GM19035 (cell line): ENCODE data around the gene ZFPM1.

Experiments used
- ATAC-seq: cut with Tn5 transposase; IDR thresholded peaks from one replicate; pipeline ENCODE4 v1.9.1; 2021; ENCODE audit not compliant: unreplicated experiment

Gene ZFPM1

DNA sequence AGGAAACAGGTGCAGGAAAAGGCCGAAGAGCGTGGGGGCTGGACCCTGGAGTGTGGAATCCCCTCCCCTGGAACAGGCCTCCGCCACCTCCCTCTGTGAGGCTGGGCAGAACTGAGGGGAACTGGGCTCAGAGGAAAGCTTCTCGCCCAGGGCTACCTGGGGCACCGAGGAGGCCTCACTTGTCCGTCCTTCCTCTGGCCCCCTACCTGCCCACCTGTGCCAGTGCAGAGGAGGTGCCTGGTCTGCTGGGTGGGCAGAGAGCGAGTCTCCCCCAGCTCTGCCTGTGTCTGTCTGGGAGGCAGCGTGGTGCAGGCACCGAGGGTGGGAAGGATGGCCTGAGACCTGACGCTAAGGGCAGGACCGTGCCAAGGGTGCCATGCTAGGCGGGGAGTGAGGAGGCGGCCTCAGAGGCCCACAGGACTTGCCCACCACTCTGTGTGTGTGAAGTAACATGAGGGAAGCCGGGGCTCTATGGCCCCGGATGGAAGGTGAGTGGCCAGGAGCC lies 42.2 kb downstream of the ZFPM1 start:
- ATAC-seq = no peak

DNA sequence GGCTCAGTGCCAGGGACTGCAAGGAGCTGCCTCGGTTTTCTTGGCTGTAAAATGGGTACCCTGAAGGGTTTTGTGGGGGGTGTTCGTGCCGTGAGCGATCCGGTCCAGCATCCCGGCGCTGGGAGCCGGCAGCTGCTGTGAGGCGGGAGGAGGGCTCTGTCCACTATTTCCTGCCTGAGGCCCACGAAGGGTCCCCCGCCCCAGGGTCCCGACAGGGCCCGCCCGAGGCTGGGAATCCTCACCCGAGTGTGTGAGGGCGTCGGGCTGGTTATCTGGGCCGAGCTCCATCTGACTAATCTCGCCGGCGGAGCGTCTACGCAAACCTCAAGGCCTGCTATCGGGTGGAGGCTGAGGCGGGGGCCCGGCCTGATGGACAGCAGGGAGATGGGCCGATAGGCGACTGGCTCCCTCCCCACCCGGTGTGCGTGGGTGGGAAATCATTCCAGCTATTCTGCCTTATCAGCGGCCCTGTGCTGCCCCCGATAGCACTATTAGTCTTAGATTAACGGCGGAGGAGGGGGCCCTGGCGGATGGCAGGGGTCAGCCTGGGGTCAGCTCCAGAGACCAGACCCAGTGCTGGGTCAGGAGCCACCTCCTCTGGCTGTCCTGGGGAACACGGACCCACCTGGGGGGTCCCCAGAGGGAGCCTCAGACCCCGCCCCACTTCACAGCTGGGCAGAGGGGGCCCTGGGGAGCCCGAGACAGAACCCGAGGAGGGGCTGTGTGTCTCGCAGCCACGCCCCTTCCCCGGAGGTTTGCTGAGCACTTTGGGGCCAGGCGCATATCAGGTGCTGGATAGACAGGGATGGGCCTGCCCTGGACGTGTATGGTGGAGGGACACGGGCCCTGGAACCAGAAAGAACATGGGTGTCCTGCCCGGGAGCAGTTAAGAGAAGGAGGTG lies 44.7 kb downstream of the ZFPM1 start:
- no peak for ATAC-seq

GRCh38 chr16:88498576-88499208 lies 45.6 kb downstream of the ZFPM1 start:
- no peak for ATAC-seq

DNA sequence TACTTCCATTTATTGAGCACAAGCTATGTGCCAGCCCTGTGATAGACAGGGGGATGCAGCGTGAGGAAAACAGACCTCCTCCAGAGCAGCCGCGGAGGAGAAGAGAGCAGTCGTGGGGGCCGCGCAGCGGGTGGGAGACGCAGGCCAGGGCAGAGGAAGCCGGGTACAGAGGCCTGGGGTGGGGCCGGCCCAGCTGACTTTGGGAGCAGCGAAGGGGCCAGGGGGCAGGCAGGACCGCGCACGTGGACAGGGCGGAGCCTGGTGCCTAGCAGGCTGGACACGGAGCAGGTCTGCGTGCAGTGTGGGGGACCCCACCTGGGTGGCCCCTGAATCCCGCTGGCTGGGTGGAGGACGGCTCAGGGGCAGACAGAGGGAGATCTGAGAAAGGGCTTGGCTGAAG lies 46.2 kb downstream of the ZFPM1 start:
- ATAC-seq = no peak

DNA sequence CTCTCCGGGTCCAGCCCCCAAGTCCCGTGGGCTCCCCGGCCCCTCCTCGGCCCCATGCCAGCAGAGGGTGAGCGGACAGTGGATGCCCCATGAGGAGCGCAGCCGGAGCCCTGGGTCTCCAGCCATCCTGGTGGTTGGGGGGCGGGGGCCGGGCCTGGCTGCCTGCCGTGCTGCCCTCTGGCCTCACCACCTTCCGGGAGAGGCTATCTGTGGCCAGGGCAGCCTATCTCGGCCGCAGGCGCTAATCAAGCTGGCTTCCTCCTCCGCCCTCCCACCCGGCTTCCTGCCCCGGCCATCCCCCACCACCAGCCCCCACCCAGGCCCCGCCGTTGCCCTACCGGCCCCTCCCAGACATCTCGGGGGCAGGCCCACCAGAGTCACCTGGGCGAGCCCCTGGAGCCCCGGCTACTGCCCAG lies 46.8 kb downstream of the ZFPM1 start:
- no peak for ATAC-seq

- ATAC-seq = no peak
Measured at GRCh38 chr16:88500255-88500661, 47.2 kb downstream of the ZFPM1 start.

- ATAC-seq = no peak
Measured at GRCh38 chr16:88502371-88502770, 49.3 kb downstream of the ZFPM1 start.

DNA sequence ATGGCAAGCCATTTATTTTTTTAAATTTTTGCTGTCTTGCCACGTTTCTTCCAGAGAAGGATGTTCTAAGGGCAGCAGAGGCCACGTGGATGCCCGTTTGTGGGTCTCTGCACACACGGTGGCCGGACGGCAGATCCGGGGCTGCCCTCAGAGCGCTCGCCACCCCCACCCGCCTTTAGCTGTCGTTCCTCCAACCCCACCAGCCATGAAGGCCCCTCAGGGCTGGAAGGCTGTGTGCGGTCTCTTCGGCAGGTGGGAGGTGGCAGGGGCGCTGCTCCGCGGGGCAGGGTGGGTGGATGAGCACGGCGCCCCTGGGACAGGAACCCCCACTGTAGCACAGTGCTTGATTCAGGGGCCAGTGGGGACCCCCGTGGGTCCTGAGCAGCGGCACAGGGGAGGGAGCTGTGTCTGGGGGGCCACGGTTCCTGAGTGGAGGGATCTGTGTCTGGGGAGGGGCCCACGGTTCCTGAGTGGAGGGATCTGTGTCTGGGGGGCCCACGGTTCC lies 49.7 kb downstream of the ZFPM1 start:
- ATAC-seq = no peak

DNA sequence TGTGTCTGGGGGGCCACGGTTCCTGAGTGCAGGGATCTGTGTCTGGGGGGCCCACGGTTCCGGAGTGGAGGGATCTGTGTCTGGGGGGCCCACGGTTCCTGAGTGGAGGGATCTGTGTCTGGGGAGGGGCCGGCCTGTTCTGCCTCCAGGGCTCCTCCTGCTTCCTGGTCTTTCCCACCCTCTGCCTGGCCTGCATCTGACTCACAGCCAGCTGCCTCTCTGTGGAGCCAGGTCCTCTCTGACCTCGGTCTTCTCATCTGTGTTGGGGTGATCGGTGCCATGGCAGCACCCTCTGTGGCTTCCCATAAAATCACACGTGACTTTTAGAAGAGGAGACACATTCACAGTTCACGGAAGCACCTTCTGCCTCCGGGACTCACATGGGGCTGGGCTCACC lies 50.3 kb downstream of the ZFPM1 start:
- ATAC-seq = no peak

GRCh38 chr16:88503771-88504488 lies 50.9 kb downstream of the ZFPM1 start:
- ATAC-seq = no peak

DNA sequence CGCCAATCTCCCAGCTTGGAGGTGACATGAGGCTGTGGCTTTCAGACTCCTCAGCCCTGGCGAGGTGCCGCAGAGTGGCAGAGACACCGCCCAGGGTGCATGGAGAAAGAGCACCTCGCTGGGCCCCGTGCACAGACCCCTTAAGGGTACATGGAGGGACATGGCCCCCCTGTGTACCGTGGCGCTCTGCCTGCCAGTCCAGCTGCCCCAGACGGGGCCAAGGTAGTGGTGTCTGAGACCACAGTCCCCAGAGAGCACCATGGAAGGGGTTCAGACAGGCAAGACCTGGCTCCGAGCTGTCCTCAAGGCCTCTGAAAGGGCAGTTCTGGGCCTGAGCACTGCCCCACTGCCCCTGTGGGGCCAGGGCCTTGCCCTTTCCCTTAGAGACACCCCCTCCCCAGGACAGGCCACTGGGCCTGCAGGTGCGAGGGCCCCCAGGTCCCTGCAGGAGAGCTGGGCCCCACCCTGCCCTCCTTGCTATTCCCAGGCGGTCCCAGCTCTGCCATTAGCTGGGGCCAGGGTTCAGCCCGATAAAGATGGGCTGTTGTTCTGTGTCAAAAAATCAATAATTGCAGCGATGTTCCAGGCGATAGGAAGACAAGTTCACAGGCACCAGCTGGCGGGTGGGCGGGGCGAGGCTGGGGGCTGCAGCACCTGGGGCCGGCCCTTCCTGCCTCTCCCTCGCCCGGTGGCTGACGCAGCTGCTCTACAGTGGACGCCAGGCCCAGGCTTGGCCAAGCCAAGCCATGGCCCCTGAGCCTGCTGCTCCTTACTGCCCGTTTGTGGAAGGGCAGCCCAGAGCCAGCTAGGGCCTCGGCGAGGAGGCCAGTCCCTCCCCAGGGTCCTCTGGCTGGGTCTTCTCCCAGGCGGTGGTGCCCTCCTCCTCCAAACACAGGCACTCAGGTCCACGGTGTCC lies 51.7 kb downstream of the ZFPM1 start:
- ATAC-seq = no peak

DNA sequence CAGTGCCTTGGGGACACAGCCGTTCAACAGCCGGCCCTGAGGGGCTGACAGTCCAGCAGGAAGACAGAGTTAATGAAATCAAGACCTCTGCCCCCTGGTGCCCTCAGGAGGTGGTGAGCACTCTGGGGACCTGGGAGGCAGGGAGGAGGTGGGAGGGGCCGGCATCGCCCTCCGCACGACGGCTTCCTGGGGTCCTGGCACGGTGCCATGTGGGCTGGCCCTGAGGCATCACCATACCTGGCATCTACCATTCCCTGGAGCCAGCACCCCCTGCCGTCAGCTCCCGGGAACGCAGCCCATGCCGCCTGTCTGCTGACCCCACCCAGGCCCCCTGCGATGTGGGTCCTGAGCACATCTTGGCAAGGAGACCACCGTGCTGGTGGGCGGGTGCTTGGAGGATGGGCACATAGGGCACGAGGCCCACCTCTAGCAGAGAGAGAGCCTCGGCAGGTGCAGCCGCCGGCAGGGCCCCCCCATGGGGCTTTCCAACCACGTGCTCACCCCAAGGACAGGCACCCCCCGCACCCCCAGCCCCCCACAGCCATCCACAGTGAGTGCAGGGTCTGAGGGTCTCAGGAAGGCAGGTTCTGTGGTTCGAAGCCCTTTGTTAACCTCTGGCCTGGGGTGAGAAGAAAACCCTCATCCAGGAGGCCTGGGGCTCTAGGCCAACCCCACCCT lies 52.5 kb downstream of the ZFPM1 start:
- ATAC-seq = no peak

DNA sequence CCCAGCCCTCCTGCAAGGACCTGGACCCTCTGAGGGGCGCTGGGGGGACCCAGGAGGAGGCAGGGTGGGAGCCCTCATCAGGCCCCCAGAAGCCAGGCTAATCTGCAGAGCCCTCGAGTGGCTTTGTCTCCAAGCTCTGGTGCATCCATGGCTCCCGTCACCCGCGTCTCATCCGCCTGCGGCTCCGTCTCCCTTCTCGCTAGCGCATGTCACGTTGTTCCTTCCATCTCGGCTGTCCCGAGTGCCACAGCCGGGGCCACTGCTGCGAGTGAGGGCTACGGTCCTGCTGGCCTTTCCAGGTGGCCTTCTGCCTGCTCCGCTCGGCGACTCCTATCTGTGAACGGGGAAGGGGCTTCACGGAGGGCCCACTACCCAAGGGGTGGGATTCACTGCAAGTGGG lies 53.6 kb downstream of the ZFPM1 start:
- no peak for ATAC-seq

GRCh38 chr16:88507231-88507743 lies 54.2 kb downstream of the ZFPM1 start:
- no peak for ATAC-seq

- no peak for ATAC-seq
Measured at GRCh38 chr16:88508376-88508867, 55.3 kb downstream of the ZFPM1 start.

GRCh38 chr16:88508868-88509748 lies 56.0 kb downstream of the ZFPM1 start:
- ATAC-seq = no peak

DNA sequence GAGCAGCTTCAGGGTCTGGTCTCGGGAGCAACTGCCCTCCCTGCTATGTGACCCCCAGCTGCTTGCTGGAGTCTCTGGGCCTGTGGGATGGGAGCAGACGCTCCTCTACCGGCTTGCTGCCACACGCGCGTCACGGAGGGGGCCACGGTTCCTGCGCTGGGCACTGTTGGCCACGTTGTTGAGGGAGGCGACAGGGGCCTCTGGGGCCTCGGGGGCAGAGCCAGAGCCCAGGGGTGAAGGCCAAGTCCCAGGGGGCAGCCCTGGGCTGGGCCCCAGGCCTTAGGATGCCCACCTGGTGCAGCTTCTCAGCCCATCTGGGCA lies 56.6 kb downstream of the ZFPM1 start:
- no peak for ATAC-seq
